HL-60 (cell line): ENCODE measurements around the gene SH3GL3.

Source experiments
- DNase-seq, 2 experiments: peaks; one replicate each; pipeline ENCODE4 v3.0.0-alpha.2; 2010 to 2020; ENCODE audit warnings: low read depth in 1 of 2, low spot score in 1 of 2
- H3K27ac ChIP-seq: fragments of 250-450 bp; sonication (Bioruptor Pico); replicated peaks from 2 replicates; pipeline ENCODE4 v1.5.1; 2020; ENCODE audit warnings: mild to moderate bottlenecking, moderate library complexity
- H3K27me3 ChIP-seq: fragments of 250-450 bp; sonication (Bioruptor Pico); 2 replicates; pipeline ENCODE4 v1.5.1; 2021; ENCODE audit warnings: mild to moderate bottlenecking, moderate library complexity; ENCODE audit not compliant: insufficient read depth, poor library complexity, severe bottlenecking
- H3K4me3 ChIP-seq: replicated peaks from 2 replicates; pipeline ENCODE4 v1.5.1; 2011; ENCODE audit warnings: mild to moderate bottlenecking, control low read depth, low read length; ENCODE audit not compliant: insufficient read depth
- CTCF ChIP-seq: IDR thresholded peaks from one replicate; pipeline ENCODE4 v1.5.1; 2011; ENCODE audit warnings: low read length, control low read depth, inconsistent platforms; ENCODE audit not compliant: insufficient read depth
- GABPA ChIP-seq: IDR thresholded peaks from 2 replicates; pipeline ENCODE4 v1.6.1; 2012; ENCODE audit warnings: low read depth
- POLR2AphosphoS5 ChIP-seq: IDR thresholded peaks from 2 replicates; pipeline ENCODE4 v1.6.1; 2012; ENCODE audit warnings: low read depth
- REST ChIP-seq: IDR thresholded peaks from 2 replicates; pipeline ENCODE4 v1.6.1; 2012; ENCODE audit warnings: low read depth; ENCODE audit not compliant: insufficient replicate concordance
- SPI1 ChIP-seq: IDR thresholded peaks from 2 replicates; pipeline ENCODE4 v1.6.1; 2012; ENCODE audit warnings: low read depth, mild to moderate bottlenecking, borderline replicate concordance

SH3GL3 gene

GRCh38 chr15:83561661-83562060 lies 114.5 kb downstream of the SH3GL3 start:
- no peak overlapping the region for H3K27ac ChIP-seq
- no peak overlapping the region for H3K4me3 ChIP-seq
- DNase-seq: no peak
- H3K27me3 ChIP-seq: no peaks in the 10 kb centered on the region
- TF ChIP-seq REST (no peak), CTCF (no peak), SPI1 (no peak), GABPA (no peak), POLR2AphosphoS5 (no peak)

DNA sequence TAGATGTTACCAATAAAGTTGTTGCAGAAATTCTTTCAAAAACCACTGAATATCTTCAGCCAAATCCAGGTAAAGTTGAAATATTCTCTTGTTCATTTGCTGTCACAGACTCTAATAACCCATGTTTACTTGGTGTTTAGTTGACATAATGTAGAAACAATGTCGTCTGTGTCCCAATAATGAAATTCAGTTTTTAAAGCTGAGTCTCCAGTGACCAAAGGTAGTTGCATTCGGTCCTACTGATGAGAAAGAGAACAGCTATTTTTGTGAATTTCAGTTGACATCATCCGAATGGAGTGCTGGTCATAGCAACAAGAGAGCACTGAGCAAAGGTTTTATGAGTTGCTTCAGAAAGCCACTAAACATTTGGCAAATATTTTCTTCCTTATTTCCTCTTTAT lies 118.0 kb downstream of the SH3GL3 start:
- Histone ChIP-seq H3K4me3 (no peak overlapping the region), H3K27ac (no peak overlapping the region), H3K27me3 (no peaks in the 10 kb centered on the region)
- no peak for DNase-seq
- no peak for TF ChIP-seq GABPA
- TF ChIP-seq POLR2AphosphoS5: no peak
- TF ChIP-seq CTCF: no peak
- TF ChIP-seq REST: no peak
- no peak for TF ChIP-seq SPI1

- no peak overlapping the region for H3K27ac ChIP-seq
- DNase-seq: no peak
- no peaks in the 10 kb centered on the region for H3K27me3 ChIP-seq
- H3K4me3 ChIP-seq: no peak overlapping the region
- TF ChIP-seq SPI1 (no peak), CTCF (peak; percentile 18)
These were observed 118.5 kb downstream of the SH3GL3 start for GRCh38 chr15:83565553-83566159.

- Histone ChIP-seq H3K27ac (no peak overlapping the region), H3K27me3 (no peaks in the 10 kb centered on the region), H3K4me3 (no peak overlapping the region)
- no peak for TF ChIP-seq SPI1
- TF ChIP-seq CTCF: no peak
- TF ChIP-seq REST: no peak
- no peak for TF ChIP-seq POLR2AphosphoS5
- TF ChIP-seq GABPA: no peak
- DNase-seq: no peak
These were observed 120.2 kb downstream of the SH3GL3 start for GRCh38 chr15:83567318-83567717.
